Right lobe of liver (tissue), 4 donors: ENCODE data around the gene BMS1.
"Not testable (repeated sequence)": the region's sequence is repeated elsewhere in the genome, so short reads cannot be mapped to it uniquely, and the experiment has no call there.

Experiments
- CTCF ChIP-seq, 4 donors: fragments of 200-600 bp in 3 of 4; fragments of 450-650 bp in 1 of 4; IDR thresholded peaks; one replicate each; pipeline versions ENCODE4 v1.5.1 to v1.8.0; 2016 to 2022; ENCODE audit warnings: antibody characterized with exemption in 4 of 4, mild to moderate bottlenecking in 2 of 4
- POLR2A ChIP-seq: fragments of 450-650 bp; IDR thresholded peaks from one replicate; pipeline ENCODE4 v1.6.1; 2017; ENCODE audit warnings: antibody characterized with exemption, mild to moderate bottlenecking
- donor health status: DM: no; HTN: no; CAD: no.
- donor health status: DM: no; HTN: no; CAD: no.
- donor health status: DM: no; HTN: yes; CAD: no.

GRCh38 chr10:42862801-42863200 lies 80.2 kb downstream of the BMS1 start:
- not testable (repeated sequence) for TF ChIP-seq POLR2A; CTCF (IDR thresholded peaks at IDR 0.05)
